HS-27A (cell line): Measurements from ENCODE around the gene KLK14.

Experiments
- DNase-seq: peaks from one replicate; pipeline ENCODE4 v3.0.0-alpha.2; 2012; ENCODE audit warnings: low read depth, missing footprints

KLK14 gene

DNA sequence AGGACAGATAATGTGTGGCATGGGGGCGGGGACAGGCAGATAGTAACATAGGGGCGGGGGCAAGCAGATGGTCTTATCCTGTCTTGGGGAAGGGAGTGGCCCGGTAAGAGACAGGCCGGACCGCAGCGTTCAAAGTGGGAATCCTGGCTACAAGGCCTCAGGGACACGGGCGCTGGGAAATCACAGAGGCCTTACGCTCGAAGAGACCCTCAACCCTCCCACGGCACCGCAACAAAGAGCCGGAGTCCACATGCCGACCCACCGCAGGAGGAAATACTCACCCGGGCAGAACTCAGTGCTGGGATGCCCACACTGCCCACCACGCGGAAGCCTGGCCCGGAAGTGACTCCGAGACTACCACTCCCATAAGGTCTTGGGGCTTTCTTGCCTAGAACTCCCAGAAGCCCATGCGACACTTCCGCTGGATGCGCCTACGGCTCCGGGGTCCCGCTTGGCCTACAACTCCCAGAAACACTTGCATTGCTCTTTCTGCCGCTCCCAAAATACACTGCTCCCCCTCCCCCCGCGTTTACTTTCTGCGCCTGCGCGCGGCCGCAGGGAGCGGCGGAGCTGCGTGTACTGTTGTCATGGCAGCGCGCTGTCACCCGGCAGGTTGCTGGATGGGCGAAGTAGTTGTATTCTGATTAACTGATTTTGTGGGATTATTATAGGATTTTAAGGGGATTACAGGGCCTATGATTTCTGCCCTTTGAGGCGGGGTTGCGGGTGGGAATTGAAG lies 25.5 kb upstream of the KLK14 start, which contains the start of gene CTU1:
Gene CTU1 (minus strand): TSS at position 344 of the 739 bp plus-strand sequence. CDS start 3,840 bp downstream, outside the sequence.
- DNase-seq, result peak; percentile 92

- DNase-seq, result no peak
Measured at GRCh38 chr19:51107406-51108065, 24.8 kb upstream of the KLK14 start.

DNA sequence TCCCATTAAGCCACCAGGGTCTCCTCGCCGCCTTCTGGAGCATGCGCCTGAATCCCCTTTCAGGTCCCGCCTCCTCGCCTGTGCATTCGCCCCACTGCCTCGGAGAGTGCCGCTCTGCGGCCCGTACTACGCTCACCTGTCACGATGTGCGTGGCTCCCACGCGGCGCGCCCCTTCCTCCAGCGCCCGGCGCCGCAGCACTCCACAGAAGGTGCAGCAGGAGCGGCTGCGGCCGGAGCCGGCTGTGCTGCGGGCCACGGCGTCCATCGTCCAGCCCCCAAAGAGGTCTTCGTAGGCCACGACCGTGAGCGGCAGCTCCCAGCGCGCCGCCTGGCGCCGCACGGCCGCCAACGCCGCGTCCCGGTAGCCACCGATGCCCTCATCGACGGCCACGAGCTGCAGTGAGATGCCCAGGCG lies 21.2 kb upstream of the KLK14 start:
- no peak for DNase-seq

DNA sequence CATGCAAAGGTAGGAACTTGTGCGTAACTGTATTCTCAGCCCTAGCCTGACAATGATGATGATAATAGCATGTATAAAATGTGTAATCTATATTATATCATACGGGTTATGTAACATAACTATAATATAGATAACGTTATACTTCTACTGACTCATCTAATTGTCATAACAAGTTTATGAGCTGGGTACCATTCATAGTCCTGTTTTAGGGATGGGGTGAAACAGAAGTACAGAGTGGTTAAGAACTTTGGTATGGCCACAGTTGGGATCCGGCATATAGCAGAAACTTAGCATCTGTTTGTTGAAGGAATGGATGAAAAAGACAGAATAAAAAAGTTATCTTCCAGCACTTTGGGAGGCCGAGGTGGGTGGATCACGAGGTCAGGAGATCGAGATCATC lies 20.3 kb upstream of the KLK14 start:
- no peak for DNase-seq

DNA sequence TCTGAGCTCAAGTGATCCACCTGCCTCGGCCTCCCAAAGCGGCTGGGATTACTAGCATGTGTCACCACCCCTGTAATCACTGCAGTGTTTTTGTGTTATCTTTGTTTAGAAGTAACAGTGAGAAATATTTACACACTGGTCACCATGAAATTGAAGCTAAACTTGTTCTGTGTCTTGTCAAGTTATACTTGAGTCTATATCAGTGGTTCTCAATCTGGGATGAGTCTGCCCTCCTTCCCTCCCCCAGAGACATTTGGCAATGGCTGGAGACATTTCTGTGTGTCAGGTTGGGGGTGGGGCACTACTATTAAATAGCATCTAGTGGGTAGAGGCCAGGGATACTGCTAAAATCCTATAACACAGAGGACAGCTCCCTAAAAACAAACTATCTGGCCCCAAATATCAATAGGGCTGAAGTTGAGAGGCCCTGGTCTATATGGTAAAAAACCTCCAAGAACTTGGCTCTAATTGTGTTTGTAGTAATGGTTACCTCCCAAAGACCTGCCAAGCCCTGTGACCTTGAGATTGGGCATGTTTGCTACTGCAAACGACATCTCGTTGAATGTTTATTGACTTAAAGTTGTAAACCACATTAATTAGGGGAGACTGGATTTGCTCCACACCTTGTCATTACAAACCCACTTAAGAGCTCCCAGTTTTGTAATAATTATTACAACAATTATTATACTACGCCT lies 18.6 kb upstream of the KLK14 start:
- no peak for DNase-seq

GRCh38 chr19:51100601-51101000 lies 17.9 kb upstream of the KLK14 start:
- DNase-seq, result no peak

- no peak for DNase-seq
Measured at GRCh38 chr19:51099047-51099382, 16.3 kb upstream of the KLK14 start.

GRCh38 chr19:51098365-51099046 lies 15.8 kb upstream of the KLK14 start:
- DNase-seq, result no peak

DNA sequence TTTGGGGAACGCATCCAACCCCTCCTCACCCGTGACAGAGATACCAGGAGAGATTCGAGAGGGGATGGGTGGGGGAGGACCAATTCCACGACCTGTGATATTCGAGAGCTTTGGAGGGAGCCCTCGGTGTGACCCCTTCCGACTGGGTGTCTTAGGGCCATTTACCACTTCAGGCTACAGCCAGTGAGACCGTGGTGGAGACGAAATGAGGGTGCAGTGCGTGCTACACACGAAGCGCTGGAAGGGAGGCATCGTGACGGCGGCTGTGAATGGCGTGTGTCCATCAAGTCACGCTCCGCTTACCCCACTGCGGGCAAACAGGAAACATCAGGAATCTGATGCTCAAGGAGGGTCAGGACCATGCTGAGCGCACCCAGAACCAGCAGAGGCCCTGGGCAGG lies 15.1 kb upstream of the KLK14 start:
- DNase-seq, result no peak

- no peak for DNase-seq
Measured at GRCh38 chr19:51097166-51097738, 14.6 kb upstream of the KLK14 start.

DNA sequence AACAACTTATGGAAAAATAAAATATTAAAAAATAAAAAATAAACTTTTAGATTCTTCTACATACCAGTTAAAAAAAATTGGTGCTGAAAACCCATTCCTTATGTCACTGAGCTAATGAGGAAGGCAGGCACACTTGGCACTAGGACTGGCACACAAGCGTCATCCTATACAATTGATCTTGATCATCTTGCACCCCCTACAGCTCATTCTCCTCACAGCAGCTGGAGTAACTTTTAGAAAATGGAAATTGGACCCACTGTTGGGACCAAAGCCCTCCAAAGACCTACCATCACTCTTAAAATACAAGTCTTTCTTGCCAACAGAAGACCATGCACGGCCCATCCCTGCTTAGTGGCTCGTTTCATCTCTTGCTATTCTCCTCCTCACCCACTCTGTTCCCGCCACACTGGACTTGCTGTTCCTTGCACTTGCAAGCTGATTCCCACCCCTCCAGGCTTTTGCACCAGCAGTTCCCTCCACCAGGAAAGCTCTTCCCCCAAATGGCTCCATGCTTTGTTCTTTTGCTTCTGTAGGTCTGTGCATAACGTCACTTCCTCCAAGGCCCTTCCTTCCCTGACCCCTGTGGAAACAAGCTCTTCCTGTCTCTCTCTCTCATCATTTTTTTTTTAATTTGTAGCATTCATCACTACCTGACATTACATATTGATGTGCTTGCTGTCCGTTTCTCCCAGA lies 13.9 kb upstream of the KLK14 start:
- DNase-seq, result no peak

DNA sequence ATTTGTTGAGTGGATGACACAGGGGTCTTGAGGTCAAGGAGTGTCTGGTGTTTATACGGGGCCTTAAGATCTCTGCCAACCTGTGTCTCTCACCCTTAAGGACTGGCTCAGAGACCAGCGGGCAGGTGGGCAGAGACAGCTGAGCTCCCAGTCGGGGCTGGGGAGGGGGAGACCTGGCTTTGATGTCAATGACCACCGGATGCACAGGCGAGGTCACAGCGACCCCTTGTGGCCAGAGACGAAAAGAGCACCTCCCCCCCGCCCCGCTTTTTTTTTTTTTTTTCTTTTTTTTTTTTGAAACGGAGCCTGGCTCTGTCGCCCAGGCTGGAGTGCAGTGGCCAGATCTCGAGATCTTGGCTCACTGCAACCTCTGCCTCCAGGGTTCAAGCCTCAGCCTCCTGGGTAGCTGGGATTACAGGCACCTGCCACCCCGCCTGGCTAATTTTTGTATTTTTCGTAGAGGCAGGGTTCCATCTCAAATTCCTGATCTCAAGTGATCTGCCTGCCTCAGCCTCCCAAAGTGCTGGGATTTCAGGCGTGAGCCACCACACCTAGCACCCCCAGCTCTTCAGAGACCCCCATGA lies 12.1 kb upstream of the KLK14 start:
- no peak for DNase-seq

- no peak for DNase-seq
Measured at GRCh38 chr19:51093510-51094345, 11.0 kb upstream of the KLK14 start.

- no peak for DNase-seq
Measured at GRCh38 chr19:51093101-51093500, 10.4 kb upstream of the KLK14 start.

DNA sequence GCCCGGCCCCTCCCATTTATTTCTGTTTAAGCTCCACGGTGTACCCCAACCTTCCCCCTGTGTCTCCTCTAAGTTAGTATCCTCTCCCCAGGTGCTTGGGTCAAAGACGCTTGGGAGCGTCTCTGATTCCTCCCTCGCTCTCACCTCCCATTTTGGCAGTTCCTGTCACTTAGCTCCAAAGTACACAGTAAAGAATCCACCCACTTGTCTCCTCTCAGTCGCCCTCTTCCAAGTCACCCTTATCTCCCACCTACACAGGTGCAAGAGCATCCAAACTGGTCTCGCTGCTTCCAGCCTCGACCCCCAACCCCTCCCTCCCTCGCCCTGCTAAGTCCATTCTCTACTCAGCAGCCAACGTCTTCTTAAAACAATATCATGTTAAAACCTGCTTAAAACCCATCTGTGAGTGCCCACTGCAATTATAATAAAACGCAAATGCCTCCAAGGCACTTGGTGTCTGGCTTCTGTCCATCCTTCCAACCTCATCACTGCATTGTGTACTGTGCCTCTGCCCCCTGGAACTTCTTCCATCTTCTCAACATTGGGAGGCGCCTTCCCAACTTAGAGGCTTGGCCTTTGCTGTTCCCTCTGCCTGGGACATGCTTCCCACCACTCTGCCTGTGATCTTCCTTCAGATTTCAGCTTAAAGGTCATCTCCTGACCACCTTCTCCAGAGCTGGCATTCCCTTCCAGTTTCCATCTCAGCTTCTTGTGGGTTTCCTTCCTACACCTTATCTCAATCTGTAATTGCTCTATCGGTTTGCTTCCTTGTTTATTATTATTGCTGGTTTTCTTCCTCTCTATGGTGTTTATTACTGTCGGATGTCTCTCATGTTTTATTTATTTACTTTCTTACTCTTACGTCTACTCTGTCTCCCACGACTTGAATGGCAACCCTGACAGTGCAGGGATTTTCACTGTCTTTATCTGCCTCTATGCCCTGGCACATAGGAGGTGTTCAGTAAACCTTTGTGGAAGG lies 9.5 kb upstream of the KLK14 start:
- DNase-seq, result no peak

- DNase-seq, result no peak
Measured at GRCh38 chr19:51091126-51091525, 8.4 kb upstream of the KLK14 start.

- DNase-seq, result no peak
Measured at GRCh38 chr19:51090471-51090870, 7.8 kb upstream of the KLK14 start.

GRCh38 chr19:51089786-51090185 lies 7.1 kb upstream of the KLK14 start:
- DNase-seq, result no peak
